ENCODE data around the gene SEC61G.

DNA sequence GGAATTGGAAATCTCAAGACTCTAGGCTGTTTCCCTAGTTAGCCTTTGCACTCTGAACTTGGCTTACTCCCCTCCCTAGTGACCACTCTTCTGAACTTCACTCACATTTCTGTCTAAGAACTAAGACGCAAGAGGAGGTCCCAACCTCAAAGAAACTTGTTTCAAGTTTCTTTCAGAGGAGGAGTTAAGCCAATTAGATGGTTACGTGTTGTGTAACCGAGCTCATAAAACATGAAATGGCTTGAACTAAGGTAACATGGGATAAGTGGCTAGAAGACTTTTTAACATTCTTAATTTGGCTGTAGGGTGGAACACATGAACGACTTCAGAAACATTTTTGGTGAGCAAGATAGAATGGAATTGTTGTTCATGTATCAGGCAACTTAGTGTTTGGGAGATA, 39.5 kb upstream of the SEC61G start:
- TF ChIP-seq EZH2 (IDR thresholded peaks at IDR 0.05; ENCODE audit: insufficient read depth, poor library complexity, severe bottlenecking) (no peak), EZH2phosphoT487 (IDR thresholded peaks at IDR 0.05; ENCODE audit: insufficient read depth, low read depth) (no peak)
